Erythroblast (primary cell): ENCODE results near the gene GMCL1.

Source experiments
- GATA1 ChIP-seq: IDR thresholded peaks from 2 replicates; pipeline ENCODE4 v1.6.1; 2011; ENCODE audit warnings: low read depth, mild to moderate bottlenecking, control low read depth, low read length, moderate library complexity
- POLR2A ChIP-seq: IDR thresholded peaks from 2 replicates; pipeline ENCODE4 v1.6.1; 2011; ENCODE audit warnings: mild to moderate bottlenecking, low read length

- TF ChIP-seq POLR2A (no peak), GATA1 (no peak)
Measured at GRCh38 chr2:69797836-69798289, 31.6 kb upstream of the GMCL1 start.
